Brain microvascular endothelial cell (primary cell): ENCODE data around the gene NCBP1.
A peak's percentile ranks its signal among the peaks of the same experiment; 100 is the strongest.

Source experiments
- DNase-seq: peaks from one replicate; pipeline ENCODE4 v3.0.0-alpha.2; 2020
- H3K27ac ChIP-seq: fragments of 250-450 bp; sonication (Bioruptor Pico); 2 replicates; pipeline ENCODE4 v1.5.1; 2020; ENCODE audit warnings: mild to moderate bottlenecking, moderate library complexity
- H3K27me3 ChIP-seq: fragments of 250-450 bp; sonication (Bioruptor Pico); replicated peaks from 2 replicates; pipeline ENCODE4 v1.5.1; 2020; ENCODE audit warnings: mild to moderate bottlenecking
- H3K36me3 ChIP-seq: fragments of 250-450 bp; sonication (Bioruptor Pico); replicated peaks from 2 replicates; pipeline ENCODE4 v1.5.1; 2020; ENCODE audit warnings: mild to moderate bottlenecking
- H3K4me3 ChIP-seq: 2 replicates; pipeline ENCODE4 v1.5.1; 2011; ENCODE audit warnings: low read depth, mild to moderate bottlenecking, control low read depth, low read length, moderate library complexity
- CTCF ChIP-seq: IDR thresholded peaks from 2 replicates; pipeline ENCODE4 v1.5.1; 2011; ENCODE audit warnings: low read depth, mild to moderate bottlenecking, moderate library complexity, low read length, control low read depth, inconsistent platforms; ENCODE audit errors: missing control alignments
- in situ Hi-C: cut with HindIII; loops from 2 replicates; pipeline ENCODE4 v1.10.0; 2017; ENCODE audit warnings: low sequenced_read_pairs, low pct_ligation_motif_present

NCBP1 gene

GRCh38 chr9:97640325-97640724 is 6.7 kb downstream of the NCBP1 start:
- H3K4me3 ChIP-seq = no peak overlapping the region
- H3K36me3 ChIP-seq = peaks cover 12% of the 10 kb centered on the region
- H3K27ac ChIP-seq = no peak overlapping the region
- in situ Hi-C loops = no loop called here
- DNase-seq = peak; percentile 19
- no peak for TF ChIP-seq CTCF
- no peaks in the 10 kb centered on the region for H3K27me3 ChIP-seq

GRCh38 chr9:97645720-97646119 is 12.1 kb downstream of the NCBP1 start:
- no peak for DNase-seq
- TF ChIP-seq CTCF = no peak
- in situ Hi-C loops = no loop called here
- H3K4me3 ChIP-seq = no peak overlapping the region
- no peaks in the 10 kb centered on the region for H3K27me3 ChIP-seq
- no peak overlapping the region for H3K27ac ChIP-seq
- peaks cover 28% of the 10 kb centered on the region for H3K36me3 ChIP-seq

- in situ Hi-C loops = no loop called here
- H3K27me3 ChIP-seq = no peaks in the 10 kb centered on the region
- H3K36me3 ChIP-seq = peaks cover 31% of the 10 kb centered on the region
- no peak for DNase-seq
- H3K27ac ChIP-seq = no peak overlapping the region
- no peak for TF ChIP-seq CTCF
- no peak overlapping the region for H3K4me3 ChIP-seq
Measured at GRCh38 chr9:97647996-97648395, 14.4 kb downstream of the NCBP1 start.

- in situ Hi-C loops = no loop called here
- H3K4me3 ChIP-seq = no peak overlapping the region
- H3K27ac ChIP-seq = no peak overlapping the region
- no peaks in the 10 kb centered on the region for H3K27me3 ChIP-seq
- H3K36me3 ChIP-seq = peaks cover 45% of the 10 kb centered on the region
- no peak for DNase-seq
- TF ChIP-seq CTCF = no peak
Measured at GRCh38 chr9:97651646-97652045, 18.0 kb downstream of the NCBP1 start.

- no peak for TF ChIP-seq CTCF
- Histone ChIP-seq H3K27ac (no peak overlapping the region), H3K27me3 (no peaks in the 10 kb centered on the region), H3K36me3 (peaks cover 75% of the 10 kb centered on the region), H3K4me3 (no peak overlapping the region)
- DNase-seq = no peak
- in situ Hi-C loops = no loop called here
Measured at GRCh38 chr9:97658707-97659106, 25.1 kb downstream of the NCBP1 start.

- Histone ChIP-seq H3K36me3 (peaks cover 78% of the 10 kb centered on the region), H3K27ac (no peak overlapping the region), H3K27me3 (no peaks in the 10 kb centered on the region), H3K4me3 (no peak overlapping the region)
- DNase-seq = no peak
- TF ChIP-seq CTCF = no peak
- in situ Hi-C loops = no loop called here
Measured at GRCh38 chr9:97659771-97660170, 26.1 kb downstream of the NCBP1 start.
